GM13976 (cell line): ENCODE measurements around the gene TNFRSF18.
A peak's percentile ranks its signal among the peaks of the same experiment; 100 is the strongest.
"Not testable (repeated sequence)": the region's sequence is repeated elsewhere in the genome, so short reads cannot be mapped to it uniquely, and the experiment has no call there.

ENCODE experiments used
- DNase-seq: peaks from one replicate; pipeline ENCODE4 v3.0.0; 2012; ENCODE audit warnings: low spot score
- in situ Hi-C: fragments of 300-500 bp; cut with MboI; formaldehyde crosslinking; loops from one replicate; pipeline ENCODE4 v1.12.0; 2022; ENCODE audit warnings: low sequenced_read_pairs, mixed read lengths, inconsistent platforms; ENCODE audit not compliant: unreplicated experiment
- TF ChIP-seq, protein P1 (sequence below): IDR thresholded peaks from 2 replicates; pipeline ENCODE4 v1.5.1; 2012; ENCODE audit warnings: borderline replicate concordance, mild to moderate bottlenecking; ENCODE audit not compliant: insufficient read depth; ENCODE audit errors: extremely low read depth, missing control alignments, control extremely low read depth

Gene TNFRSF18

DNA sequence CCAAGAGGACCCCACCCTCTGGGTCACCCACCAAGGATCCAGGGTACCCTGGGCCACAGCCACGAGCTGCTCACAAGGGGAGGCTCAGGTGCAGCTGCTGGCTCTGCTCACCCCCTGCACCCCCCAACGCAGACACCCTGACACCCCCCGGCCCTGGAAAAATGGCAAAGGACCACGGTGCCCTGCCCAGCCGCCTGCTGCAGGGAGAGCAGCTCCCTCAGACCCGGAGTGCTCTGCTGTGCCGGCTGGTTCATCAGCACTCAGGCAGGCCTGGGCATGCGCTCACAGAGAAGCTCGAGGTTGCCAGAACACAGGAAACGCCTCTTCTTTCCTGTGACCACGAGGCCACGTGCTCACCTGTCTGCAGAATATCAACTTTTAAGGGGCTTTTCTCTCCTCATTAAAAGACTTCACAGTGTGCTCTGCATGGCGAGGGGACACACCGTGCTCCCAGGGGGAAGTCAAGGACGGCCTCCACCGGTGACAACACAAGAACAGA, 44.4 kb upstream of the TNFRSF18 start:
- in situ Hi-C loops, result loop anchor here (25.0 kb wide), 1 partner anchor 364 kb away; no protein-coding TSS in a partner anchor

DNA sequence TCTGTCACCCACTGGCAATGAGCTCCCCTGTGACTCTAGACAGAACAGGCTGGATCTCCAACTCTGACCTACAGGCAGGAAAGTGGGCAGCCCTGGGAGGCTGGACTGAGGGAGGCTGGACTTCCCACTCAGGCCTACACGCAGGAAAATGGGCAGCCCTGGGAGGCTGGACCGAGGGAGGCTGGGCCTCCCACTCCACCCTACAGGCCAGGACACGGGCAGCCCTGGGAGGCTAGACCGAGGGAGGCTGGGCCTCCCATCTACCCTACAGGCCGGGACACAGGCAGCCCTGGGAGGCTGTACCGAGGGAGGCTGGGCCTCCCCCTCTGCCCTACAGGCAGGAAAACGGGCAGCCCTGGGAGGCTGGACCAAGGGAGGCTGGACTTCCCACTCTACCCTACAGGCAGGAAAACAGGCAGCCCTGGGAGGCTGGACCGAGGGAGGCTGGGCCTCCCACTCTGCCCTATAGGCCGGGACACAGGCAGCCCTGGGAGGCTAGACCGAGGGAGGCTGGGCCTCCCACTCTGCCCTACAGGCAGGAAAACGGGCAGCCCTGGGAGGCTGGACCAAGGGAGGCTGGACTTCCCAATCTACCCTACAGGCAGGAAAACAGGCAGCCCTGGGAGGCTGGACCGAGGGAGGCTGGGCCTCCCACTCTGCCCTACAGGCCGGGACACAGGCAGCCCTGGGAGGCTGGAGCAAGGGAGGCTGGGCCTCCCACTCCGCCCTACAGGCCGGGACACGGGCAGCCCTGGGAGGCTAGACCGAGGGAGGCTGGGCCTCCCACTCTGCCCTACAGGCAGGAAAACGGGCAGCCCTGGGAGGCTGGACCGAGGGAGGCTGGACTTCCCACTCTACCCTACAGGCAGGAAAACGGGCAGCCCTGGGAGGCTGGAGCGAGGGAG, 41.9 kb upstream of the TNFRSF18 start:
- DNase-seq, in situ Hi-C loops: not testable (repeated sequence)

More for the DNA sequence above, 44.4 kb upstream of the TNFRSF18 start:
- TF ChIP-seq, protein P1, sequence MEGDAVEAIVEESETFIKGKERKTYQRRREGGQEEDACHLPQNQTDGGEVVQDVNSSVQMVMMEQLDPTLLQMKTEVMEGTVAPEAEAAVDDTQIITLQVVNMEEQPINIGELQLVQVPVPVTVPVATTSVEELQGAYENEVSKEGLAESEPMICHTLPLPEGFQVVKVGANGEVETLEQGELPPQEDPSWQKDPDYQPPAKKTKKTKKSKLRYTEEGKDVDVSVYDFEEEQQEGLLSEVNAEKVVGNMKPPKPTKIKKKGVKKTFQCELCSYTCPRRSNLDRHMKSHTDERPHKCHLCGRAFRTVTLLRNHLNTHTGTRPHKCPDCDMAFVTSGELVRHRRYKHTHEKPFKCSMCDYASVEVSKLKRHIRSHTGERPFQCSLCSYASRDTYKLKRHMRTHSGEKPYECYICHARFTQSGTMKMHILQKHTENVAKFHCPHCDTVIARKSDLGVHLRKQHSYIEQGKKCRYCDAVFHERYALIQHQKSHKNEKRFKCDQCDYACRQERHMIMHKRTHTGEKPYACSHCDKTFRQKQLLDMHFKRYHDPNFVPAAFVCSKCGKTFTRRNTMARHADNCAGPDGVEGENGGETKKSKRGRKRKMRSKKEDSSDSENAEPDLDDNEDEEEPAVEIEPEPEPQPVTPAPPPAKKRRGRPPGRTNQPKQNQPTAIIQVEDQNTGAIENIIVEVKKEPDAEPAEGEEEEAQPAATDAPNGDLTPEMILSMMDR, result no peak
- peak; percentile 89 for DNase-seq

DNA sequence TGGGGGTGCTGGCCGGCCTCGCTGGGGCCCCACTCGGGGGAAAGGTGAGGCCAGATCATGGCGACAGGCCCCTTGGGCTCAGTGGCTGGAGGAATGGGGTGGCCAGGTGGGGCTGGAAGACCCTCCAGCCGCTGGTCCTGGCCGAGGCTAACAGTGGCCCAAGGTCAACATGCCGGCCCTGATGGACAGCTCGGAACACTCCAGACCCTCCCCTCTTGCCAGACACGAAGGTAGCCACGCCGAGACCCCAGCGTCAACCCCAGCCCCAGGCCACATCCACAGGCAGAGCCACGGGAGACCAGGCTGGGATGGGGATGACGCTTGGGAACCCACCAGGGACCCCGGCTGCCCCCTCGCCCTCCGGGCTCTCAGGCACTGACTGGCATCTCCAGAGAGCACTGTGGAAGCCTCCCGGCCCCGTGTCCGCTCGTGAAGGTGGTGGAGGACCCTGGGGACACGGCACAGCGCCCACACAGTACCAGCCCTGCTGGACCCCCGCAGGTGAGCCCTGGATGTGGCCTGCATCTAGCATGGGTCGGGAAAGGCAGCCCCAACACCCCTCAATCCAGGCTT, 41.0 kb upstream of the TNFRSF18 start:
- in situ Hi-C loops, result no loop called here
- TF ChIP-seq, protein P1, result no peak
- no peak for DNase-seq

DNA sequence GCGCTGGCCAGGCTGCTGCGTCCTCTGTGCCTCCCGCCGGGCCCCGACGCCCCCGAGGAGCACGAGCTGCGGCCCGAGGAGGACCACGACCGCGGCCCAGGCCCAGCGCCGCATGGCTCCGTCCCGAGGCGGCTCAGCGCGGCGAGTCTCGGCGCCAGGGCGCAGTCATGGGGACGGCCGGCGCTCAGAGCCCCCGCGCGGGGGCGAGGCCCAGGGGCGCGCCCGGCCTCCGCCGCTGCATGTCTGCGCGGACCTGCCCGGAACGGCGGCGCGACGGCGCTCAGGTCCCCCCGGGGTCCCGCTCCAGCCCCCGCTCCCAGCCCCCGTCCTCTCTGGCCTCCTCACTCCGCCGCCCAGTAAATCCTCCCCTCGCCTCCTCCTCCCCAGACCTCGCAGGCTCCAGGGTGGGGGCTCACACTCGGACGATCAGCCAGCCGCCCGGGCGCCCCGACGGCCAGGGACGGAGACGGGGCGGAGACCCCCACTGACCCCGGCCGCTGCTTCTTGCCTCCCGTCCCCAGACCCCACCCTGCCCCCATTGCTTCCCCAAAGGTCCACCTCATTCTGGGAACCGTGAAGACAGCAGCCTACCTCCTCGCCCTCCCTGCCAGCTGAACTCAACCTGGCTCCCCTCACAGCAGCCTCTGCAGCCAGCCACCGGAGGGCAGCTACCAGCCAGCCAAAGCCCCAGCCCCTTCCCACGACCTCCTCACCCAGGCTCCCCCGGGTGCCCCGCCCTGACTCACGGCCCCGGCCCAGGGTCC, 40.4 kb upstream of the TNFRSF18 start, which contains the start of gene C1QTNF12:
Gene C1QTNF12, minus strand, starts transcription at position 146 of the 764 bp plus-strand sequence. Its CDS starts 32 bp downstream, at position 114.
- TF ChIP-seq, protein P1, result no peak
- DNase-seq, result no peak
- in situ Hi-C loops, result no loop called here

DNA sequence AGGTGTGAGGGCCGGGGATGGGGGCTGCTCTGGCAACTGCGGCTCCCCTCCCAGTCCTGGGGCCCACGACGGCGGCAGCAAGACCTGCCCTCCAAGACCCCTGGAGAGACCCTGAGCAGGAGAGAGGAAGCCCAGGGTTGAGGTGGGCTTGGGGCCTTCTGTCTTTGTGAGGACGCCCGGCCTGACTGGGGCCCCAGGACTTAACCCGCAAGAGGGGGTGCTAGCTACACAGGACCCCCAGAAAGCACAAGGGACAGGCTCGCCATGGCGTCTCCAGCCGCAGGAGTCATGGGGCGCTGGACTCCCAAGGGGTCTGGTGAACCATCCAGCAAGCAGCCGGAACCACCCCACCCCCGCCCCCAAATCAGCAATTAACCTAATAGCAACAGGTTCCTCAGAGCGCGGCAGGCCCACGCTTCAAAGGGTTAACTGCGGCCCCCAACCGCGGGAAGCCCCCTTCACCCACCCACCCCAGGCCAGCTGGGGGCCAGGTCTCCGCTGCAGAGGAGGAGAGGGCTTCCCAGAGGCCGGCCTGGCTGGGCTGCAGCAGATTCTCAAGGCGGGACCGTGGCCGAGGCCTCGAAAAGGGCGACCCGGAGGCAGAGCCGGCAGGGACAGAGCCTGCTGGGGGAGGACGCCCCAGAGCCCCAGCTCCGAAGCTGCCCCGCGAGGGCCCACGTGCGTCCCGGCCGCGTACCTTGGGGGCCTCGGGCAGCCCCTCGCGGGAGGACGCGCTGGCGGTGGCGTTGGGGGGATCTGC, 39.6 kb upstream of the TNFRSF18 start:
- DNase-seq, result no peak
- in situ Hi-C loops, result no loop called here
- TF ChIP-seq, protein P1, result no peak

DNA sequence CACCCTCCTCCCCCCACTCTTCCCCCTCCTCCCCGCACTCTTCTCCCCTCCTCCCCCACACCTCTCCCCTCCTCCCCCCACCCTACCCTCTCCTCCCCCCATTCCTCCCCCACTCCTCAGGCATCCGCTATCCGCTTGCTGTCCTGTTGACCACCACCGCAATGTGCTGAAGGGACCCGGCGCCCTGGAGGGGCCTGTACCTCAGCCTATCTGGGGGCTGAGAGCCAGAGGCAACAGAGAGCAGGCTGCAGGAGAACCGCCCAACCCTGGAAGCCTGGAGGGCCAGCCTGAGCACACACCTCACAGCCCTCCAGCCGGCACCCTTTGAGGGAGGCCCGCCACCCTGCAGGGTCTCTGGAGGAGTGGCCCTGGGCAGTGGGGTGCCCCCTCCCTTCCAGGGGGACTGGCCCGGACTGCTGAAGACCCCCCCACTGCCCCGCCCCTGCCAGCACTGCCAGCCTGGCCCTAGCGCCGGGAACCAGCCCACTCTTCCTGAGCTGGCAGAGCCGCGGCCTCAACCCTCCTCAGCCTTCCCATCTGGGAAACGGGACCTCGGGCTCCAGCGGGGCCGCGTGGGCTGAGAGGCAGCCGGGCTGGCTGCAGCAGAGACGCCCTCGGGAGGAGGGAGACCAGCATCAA, 38.9 kb upstream of the TNFRSF18 start:
- TF ChIP-seq, protein P1, result no peak
- in situ Hi-C loops, result no loop called here
- DNase-seq, result no peak
